ENCODE measurements around the gene GRK6. TPM values are rescaled to one million over a fixed set of nuclear protein-coding genes. Genes with fewer than 3 reads are reported as not detected.

GRK6 gene
- total RNA-seq, 1 donor from 2014 or later = 46.4 TPM

DNA sequence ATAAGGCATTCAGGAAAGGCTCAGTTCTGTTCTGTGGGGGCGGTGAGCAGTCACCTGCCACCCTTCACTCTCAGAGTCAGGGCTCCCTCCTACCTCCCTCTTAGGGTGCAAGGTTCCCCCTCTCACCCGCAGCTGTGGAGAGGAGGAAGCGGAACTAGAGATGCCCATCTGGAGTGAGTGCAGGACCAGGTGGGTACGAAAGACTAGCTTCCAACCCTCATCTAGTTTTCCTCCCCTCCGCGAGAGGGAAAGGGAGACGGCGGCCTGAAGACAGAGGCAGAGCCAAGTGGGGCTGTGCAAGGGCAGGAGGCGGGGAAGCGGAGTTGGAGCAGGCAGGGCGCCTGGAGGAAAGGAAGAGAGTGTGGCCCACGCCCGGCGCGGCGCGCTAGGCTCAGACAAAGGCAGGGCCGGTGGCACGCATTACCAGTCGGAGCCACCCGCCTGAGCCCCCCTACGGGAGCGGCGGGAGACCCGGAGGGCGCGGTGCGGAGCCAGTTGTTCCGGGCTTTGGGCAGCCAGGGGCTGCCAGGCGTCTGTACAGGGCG is 27.4 kb downstream of the GRK6 start:
- no peak for DNase-seq (ENCODE audit: low read depth)
- Histone ChIP-seq H3K36me3 (ENCODE audit: control insufficient read depth, insufficient read depth, low read length) (no peaks in the 10 kb centered on the region), H3K27me3 (ENCODE audit: control insufficient read depth, insufficient read depth, low read length) (no peaks in the 10 kb centered on the region), H3K4me3 (ENCODE audit: low read depth, low read length) (peak overlapping the region; percentile 25)
- TF ChIP-seq, protein P1, sequence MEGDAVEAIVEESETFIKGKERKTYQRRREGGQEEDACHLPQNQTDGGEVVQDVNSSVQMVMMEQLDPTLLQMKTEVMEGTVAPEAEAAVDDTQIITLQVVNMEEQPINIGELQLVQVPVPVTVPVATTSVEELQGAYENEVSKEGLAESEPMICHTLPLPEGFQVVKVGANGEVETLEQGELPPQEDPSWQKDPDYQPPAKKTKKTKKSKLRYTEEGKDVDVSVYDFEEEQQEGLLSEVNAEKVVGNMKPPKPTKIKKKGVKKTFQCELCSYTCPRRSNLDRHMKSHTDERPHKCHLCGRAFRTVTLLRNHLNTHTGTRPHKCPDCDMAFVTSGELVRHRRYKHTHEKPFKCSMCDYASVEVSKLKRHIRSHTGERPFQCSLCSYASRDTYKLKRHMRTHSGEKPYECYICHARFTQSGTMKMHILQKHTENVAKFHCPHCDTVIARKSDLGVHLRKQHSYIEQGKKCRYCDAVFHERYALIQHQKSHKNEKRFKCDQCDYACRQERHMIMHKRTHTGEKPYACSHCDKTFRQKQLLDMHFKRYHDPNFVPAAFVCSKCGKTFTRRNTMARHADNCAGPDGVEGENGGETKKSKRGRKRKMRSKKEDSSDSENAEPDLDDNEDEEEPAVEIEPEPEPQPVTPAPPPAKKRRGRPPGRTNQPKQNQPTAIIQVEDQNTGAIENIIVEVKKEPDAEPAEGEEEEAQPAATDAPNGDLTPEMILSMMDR (IDR thresholded peaks at IDR 0.05; ENCODE audit: insufficient read depth, low read length, poor library complexity, severe bottlenecking) = no peak

DNA sequence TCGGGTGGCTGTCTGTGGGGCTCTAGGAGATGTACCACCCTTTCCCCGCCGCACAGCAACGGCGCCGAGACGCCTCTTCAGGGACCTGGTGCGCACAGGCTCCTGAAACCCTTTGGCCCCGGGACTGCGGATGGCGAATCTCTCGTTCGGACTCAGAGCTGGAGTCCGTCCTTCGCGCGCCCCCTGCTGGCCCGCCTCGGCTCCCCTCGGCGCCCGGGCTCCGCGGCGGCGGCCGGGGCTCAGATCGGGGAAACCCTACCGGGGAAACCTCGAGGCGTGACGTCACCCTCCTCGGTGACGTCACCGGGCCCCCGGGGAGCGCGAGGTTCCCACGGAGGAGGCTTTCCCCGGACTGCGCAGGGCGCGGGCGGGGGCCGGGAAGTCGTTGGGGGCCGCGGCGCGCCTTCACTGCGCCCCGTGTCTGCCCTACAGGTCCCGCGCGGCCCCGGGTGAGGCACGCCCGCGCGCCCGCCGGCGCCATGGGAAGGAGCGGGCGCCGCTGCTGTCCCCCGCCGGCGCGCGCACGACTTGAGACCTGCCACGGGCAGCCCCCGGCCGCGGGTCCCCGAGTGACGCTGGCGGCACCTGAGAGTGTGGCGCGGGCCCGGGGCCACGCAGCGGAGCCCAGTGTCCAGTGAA is 28.0 kb downstream of the GRK6 start:
- Histone ChIP-seq H3K4me3 (ENCODE audit: low read depth, low read length) (peak overlapping the region; percentile 45), H3K27me3 (ENCODE audit: control insufficient read depth, insufficient read depth, low read length) (no peaks in the 10 kb centered on the region), H3K36me3 (ENCODE audit: control insufficient read depth, insufficient read depth, low read length) (no peaks in the 10 kb centered on the region)
- TF ChIP-seq, protein P1 (IDR thresholded peaks at IDR 0.05; ENCODE audit: insufficient read depth, low read length, poor library complexity, severe bottlenecking) = peak; percentile 57
- DNase-seq (ENCODE audit: low read depth) = peak; percentile 56

DNA sequence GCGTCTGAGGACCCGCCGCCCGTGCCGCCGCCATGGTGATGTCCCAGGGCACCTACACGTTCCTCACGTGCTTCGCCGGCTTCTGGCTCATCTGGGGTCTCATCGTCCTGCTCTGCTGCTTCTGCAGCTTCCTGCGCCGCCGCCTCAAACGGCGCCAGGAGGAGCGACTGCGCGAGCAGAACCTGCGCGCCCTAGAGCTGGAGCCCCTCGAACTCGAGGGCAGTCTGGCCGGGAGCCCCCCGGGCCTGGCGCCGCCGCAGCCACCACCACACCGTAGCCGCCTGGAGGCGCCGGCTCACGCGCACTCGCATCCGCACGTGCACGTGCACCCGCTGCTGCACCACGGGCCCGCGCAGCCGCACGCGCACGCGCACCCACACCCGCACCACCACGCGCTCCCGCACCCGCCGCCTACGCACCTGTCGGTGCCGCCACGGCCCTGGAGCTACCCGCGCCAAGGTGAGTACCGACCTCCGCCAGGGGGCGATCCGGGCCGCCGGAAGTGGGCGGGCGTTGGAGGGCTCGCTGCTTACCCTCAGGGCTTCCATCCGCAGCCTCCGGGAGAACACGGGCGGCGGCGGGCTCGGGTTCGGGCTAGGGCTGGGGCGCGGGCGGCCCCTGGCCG is 28.7 kb downstream of the GRK6 start:
- H3K27me3 ChIP-seq (ENCODE audit: control insufficient read depth, insufficient read depth, low read length) = no peaks in the 10 kb centered on the region
- TF ChIP-seq, protein P1 (IDR thresholded peaks at IDR 0.05; ENCODE audit: insufficient read depth, low read length, poor library complexity, severe bottlenecking) = peak; percentile 62
- no peaks in the 10 kb centered on the region for H3K36me3 ChIP-seq (ENCODE audit: control insufficient read depth, insufficient read depth, low read length)
- H3K4me3 ChIP-seq (ENCODE audit: low read depth, low read length) = peak overlapping the region; percentile 45
- no peak for DNase-seq (ENCODE audit: low read depth)

DNA sequence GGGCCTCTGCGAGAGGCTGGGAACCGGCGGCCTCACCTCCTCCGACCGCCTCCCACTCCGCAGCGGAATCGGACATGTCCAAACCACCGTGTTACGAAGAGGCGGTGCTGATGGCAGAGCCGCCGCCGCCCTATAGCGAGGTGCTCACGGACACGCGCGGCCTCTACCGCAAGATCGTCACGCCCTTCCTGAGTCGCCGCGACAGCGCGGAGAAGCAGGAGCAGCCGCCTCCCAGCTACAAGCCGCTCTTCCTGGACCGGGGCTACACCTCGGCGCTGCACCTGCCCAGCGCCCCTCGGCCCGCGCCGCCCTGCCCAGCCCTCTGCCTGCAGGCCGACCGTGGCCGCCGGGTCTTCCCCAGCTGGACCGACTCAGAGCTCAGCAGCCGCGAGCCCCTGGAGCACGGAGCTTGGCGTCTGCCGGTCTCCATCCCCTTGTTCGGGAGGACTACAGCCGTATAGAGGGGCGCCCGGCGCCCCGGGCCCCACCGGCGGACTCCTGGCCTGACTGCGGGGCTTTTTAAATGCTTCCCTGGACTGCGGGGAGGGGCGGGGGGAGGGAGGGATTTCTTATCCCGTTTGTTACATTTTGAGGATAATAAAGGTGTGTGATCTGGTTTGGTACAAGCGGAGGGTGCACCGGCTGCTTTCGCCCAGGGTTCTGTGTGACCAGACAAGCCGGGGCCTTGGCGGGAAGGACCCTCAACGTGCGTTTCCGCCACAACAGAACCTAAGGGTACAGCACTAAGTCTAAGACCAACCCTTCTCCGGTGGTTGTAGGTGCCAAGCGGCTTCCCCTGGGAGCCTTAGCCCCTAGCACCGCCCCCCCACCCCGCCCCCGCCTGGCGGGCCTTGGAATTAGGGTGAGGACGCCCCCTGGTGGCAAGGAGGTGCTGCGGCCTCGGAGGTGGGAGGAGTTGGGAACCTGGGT is 29.4 kb downstream of the GRK6 start:
- peak overlapping the region; percentile 45 for H3K4me3 ChIP-seq (ENCODE audit: low read depth, low read length)
- TF ChIP-seq, protein P1 (IDR thresholded peaks at IDR 0.05; ENCODE audit: insufficient read depth, low read length, poor library complexity, severe bottlenecking) = peak; percentile 100
- H3K36me3 ChIP-seq (ENCODE audit: control insufficient read depth, insufficient read depth, low read length) = no peaks in the 10 kb centered on the region
- H3K27me3 ChIP-seq (ENCODE audit: control insufficient read depth, insufficient read depth, low read length) = no peaks in the 10 kb centered on the region
- DNase-seq (ENCODE audit: low read depth) = no peak

DNA sequence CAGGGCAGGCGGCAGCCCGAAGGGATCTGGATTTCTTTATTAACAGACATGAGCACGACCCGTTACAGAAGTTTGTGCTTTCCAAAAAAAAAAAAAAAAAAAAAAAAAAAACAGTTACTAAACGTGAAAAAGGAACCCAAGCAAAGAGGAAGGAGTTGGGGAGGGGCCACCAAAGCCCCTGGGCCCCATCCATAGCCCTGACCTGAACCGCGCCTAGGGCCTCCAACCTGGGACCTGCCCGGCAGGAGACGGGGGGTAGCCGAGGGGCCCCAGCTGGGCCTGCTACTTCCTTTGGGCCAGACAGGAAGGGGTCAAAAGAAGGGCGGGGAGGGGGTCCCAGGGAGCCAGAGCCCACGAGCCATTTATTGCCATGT is 30.1 kb downstream of the GRK6 start:
- no peak overlapping the region for H3K4me3 ChIP-seq (ENCODE audit: low read depth, low read length)
- TF ChIP-seq, protein P1 (IDR thresholded peaks at IDR 0.05; ENCODE audit: insufficient read depth, low read length, poor library complexity, severe bottlenecking) = no peak
- no peak for DNase-seq (ENCODE audit: low read depth)
- H3K27me3 ChIP-seq (ENCODE audit: control insufficient read depth, insufficient read depth, low read length) = no peaks in the 10 kb centered on the region
- H3K36me3 ChIP-seq (ENCODE audit: control insufficient read depth, insufficient read depth, low read length) = no peaks in the 10 kb centered on the region

Measured in kidney epithelial cell (primary cell).